ENCODE measurements around the gene PPFIA2.

PPFIA2 gene

DNA sequence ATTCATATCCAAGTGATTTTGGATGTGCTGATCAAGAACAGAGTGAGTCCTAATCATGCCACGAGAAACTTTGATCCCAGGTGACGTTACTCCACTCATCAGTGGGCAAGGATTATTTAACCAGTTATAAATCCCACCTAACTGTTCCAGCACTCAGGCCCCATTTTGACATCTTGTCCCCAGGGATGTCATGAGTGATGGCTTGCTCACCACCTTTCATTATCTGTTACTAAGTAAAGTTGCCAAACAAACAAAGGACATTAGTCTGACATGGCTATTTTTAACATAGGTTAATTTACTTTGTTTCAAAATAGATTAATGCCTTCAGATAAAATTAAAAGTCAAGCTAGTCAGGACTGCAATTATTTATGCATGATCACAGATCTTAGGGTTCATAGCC, 425.3 kb downstream of the PPFIA2 start:
- DNase-seq, result no peak

DNA sequence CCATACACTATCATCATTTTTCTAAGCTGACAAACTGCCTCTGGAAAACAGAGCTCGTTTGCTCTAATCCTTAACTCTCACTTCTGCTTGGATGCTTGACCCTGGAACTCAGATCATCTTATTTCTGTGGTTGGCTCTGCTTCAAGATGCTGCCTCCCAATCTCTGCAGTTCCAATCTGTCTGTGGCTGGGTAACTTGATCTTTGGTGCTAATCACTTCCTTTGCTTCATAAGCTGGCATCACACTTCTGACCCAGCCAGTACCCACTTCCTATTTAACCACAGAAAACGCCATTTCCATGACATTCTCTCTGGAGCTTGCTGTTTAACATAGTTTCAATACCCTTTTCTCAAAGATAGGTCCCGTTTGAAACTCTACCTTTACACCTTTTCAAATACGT, 427.1 kb downstream of the PPFIA2 start:
- no peak for DNase-seq

DNA sequence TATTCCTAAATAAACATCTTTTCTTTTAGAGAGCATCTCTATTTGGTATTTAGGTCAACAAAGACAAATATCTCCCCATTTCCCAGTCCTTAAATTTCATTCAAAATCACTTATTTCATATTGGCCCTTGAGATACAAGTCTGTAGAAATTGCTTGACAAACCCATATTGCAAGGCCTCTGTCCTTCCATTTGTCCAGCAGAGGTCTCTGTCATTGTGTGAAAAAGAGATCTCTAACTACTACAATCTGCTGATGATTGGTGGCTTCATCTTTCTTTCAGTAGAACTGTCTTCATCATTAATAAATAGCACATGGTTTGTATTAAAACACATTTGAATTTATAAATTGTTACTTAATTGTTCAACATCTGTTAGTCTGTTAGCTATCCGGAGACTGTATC, 428.7 kb downstream of the PPFIA2 start:
- DNase-seq, result no peak

DNA sequence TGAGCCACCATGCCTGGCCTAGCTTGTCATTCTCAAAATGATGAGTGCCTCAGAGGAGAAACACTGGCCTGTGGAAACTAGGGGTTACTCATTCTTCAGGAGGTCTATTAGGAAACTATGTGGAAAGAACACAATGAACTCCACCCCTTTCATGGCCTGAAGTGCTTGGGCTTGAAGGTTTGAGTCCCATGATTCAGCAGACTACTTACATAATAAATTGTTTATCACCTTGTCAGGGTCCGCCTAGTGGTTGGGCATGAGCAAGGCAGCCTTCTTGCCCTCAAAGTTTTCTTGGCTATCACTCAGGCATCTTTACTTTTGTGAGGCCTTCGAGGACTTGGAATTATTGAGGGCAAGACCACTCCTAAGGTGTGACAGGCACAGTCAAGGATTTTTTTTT, 430.1 kb downstream of the PPFIA2 start:
- no peak for DNase-seq

DNA sequence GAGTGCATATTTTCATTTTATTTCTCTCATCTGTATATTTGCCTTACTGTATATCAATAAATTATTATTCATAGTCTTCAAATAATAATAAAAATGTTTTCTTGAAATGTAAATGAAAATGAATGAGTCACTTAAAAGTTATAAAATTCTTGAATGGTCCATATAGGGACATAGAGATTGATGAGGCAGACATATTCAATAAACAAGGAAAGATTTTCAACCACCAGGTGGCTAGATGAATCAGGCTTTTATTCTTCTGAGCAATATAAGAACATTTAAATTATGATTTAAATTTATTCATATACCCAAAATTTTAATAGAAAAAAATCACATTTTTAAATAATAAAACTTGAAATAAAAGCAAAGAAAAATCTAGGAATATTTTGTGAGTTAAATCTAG, 431.7 kb downstream of the PPFIA2 start:
- DNase-seq, result no peak

DNA sequence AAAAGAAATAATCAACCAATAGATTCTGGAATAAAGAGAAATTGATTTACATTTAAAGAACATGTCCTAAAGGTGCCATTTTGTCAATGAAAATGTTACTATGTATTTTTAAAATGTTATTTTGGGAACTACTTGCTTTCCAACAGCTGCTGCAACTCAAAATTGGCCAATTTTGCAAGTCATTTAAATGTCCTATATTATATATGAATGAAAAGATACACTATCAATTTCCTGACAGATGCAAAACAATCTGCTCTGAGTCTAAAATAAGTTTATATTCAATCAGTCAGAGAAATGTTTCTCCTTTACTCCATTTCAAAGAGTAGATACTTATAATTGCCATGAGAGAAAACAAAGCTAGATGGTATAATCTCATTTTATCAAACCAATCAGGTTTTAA, 434.1 kb downstream of the PPFIA2 start:
- no peak for DNase-seq

DNA sequence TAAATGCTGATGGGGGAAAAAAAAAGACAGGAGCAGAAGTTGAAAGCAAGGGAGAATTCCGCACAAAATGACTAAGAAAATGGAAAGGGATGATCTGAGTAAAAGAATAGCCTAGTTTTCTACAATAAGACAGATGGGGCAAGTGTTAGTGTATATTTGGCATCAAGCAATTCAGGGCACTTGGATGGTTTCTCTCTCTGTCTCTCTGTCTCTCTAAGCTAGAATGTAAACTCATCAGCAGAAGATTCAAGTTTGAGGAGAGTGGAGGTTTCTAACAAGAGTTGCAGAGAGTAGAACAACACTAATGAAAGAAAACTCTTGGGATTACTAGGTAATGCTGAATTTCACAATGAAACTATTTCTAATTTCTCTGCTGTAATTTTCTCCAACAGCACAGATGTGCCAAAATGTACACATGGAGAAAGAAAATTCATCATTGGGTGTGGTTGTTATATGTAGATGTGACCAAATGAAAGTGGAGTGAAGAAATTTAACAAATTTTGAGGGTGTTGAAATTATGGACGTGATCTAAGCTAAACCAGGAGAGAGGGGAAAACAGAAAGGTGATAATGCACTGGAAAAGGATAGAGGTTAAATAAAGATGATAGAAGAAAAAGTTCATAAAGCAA, 444.1 kb downstream of the PPFIA2 start:
- no peak for DNase-seq

DNA sequence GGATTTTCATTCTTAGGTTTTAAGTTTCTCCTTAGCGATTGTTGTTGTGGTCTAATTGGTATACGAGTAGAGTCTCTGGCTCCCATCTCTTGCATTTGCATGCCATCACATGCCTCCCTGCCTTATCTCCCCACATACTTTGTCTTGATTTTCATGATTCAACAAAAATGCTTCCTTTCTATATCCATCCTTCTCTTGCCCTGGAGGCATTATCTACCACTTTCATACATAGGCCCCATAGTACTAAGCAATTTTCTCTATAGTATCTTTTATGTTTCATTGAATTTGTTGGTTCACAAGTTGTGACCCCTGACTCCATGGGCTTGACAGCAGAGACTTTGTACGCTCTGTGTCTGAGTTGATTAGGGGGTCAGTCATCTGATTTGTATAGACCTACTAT, 455.2 kb downstream of the PPFIA2 start:
- DNase-seq, result no peak

DNA sequence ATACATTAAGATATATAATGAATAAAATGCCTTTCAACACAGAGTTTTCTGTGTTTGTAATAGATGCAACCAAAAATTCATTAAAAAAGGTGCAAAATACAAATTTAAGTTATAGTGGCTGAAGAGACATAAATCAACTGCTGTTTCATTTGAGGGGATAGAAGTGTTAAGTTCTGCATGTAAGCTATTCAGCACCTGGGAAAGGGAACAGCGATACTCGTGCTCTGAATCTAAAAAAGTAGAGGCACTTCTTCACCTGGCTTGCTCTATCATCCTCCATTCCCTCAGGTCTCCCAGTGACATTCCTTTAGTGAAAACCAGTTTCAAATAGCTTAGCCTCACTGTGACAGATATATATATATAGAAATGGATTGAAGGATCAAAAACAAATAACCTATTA, 458.7 kb downstream of the PPFIA2 start:
- no peak for DNase-seq

DNA sequence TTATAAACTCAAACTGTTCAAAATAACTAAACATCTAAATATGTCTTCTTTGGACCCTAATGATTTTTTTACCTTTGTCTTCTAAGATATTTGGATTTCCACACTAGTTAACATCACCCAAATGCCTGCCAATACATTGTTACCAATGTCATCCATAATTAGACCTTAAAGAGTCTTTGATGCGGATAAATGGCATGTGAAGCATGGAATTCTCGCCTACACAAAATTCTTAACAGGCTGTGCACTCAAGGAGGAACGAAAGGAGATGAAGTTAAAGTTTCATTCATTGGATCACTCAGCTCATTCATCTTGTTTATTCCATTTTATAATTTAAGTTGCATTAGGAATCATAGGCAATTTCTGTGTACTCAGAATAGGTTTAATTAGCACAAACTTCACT, 461.5 kb downstream of the PPFIA2 start:
- DNase-seq, result no peak

DNA sequence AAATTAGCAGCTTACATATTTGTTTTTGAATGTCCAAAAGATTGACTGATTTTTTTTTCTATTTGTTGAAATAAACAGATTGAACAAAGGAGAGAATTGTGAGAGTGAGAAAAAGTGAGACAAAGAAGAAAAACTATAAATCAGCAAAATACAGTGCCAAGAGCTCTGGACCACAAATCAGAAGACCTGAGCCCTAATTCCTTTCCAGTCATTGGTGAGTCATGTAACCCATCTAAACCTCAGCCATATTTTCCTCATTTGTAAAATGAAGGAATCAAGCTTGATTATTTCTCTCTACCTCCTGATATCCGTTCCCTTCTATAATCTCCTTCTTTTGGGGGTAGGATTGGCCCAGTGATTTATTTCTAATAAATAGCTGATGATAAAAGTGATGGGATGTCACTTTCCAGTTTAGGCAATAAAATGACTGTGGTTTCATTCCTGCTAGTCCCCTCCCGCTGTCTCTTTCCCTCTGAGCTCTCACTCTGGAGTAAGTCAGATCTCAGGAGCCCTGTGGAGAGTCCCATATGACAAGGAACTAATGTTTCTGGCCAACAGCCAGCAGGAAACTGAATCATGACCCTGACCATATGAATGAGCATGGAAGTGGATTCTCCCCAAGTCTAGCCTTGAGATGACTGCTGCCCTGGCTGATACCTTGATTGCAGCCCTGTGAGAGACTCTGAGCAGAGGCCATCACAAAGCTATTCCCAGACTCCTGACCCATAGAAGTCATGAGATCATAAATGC, 462.4 kb downstream of the PPFIA2 start:
- DNase-seq, result no peak

DNA sequence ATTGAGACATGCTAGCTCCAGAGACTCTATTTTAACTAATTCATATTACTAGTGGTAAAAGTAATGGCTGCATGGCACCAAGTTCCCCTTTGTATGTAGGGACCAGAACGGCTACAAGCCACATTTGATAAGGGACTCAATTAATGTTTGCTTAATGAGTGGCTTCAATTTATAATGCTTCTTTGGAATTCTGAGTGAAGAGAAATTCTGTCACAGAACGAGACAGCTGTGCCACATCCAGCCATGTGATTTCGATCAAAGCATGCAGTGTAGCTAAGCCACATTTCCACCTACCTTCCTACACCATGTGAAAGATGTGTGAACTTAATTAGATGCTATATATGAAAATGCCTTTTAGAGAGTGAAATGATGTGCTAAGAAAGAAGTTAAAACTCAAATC, 463.9 kb downstream of the PPFIA2 start:
- no peak for DNase-seq

DNA sequence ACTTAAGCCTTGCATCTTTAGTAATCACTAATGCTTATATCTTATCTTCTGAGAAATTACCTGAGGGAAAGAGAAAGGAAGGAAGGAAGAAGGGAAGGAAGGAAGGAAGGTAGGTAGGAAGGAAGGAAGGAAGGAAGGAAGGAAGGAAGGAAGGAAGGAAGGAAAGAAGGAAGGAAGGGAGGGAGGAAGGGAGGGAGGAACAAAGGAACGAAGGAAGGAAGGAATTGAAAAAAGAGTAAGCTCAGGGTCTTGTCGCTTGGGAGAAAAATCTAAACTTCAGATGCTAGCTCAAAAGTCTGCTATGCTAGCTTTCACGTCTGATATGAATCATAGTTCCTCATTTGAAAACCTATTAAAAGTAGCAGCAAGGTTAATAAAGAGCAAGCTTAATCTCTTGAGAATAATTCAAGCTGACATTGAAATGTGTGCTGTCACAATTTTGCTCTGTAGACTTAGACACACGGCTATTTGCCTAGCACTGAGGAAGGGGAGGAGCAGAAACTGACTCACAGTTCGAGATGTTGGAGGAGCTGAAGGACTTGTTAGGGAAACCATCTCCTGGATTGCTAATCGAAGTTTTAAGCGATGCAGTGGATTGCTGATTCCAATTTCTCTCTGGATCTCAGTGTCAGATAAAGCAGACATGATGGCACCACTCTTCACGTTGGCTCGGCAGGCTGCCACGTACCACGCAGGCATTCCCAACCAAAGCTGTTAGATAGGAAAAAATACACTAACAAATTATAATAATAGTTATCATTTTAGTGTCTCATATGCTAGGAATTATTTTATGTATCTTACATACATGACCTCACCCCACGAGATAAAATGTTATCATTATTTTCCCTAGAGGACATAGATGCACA, 464.6 kb downstream of the PPFIA2 start:
- DNase-seq, result no peak

DNA sequence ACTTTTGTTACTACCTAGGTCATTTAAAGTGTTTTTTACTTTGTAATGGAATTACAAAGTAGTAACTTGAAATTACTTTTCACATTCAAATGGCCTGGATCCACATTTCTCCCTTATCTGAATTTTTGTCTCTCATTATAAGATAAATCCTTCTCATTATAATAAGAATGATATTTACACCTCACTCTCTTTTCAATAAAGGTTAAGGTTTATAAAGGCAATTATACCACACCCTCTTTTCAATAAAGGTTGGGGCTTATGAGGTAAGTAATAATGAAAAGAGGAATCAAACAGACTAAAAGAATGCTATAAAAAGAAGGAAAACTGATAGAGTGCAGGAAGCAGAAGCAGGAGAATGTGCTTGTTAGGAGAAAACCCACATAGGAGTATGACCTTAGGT, 470.5 kb downstream of the PPFIA2 start:
- no peak for DNase-seq

DNA sequence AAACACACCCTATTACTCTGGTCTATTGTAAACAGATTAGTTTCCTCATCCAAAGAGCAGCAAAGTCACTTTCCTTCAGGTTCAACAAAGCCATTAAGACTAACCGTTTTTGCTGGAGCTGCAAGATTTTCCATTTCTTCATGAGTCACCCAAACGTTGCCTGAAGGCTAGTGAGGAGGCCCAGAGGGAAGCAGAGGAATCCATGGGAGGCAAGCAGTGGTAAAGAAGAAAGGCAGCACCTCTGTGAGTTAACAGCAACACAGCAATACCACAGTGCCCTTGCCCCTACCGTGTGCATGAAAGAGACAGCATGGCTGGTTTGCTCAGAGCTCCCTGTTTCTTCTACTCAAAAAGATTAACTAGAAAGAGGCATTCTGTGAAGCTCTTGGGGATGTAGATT, 475.0 kb downstream of the PPFIA2 start:
- DNase-seq, result no peak

DNA sequence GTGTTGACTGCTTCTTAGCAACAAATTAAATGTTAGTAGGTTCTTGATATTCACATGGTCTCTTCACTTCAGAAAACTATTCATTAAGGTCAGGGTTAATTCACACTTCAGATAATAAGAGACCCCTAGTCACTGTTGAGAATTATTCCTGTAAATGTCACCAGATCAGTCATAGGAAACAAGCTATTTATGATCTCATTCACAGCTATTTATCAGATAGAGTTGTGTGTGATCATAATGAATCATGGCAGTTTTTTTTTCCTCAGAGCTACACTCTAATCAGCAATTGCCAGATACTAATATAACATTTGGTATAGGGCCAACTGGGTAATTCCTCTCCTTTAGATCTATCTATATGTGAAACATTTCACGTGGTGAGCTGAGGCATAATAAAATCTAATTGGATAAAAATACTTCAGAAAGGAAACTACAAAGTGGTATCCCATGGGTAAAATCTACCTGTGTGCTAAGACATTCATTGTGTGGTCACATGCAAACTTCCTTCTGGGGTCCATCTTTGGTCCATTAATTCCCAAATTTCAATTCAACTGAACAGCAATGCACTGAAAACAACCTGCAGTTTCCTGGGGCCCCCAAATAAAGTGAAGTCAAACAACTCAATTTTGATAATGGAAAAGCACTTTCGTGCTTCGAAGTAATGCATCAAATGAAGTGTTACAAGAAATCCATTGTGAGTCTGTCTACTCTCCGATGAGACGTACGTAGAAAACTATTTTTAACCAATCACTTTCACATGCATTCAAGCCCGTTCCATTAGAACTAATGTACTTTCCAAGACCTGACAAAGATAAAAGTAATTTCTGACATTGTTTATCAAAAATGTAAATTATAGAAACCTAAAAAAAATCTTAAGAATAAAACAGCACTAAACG, 484.3 kb downstream of the PPFIA2 start:
- DNase-seq, result no peak

DNA sequence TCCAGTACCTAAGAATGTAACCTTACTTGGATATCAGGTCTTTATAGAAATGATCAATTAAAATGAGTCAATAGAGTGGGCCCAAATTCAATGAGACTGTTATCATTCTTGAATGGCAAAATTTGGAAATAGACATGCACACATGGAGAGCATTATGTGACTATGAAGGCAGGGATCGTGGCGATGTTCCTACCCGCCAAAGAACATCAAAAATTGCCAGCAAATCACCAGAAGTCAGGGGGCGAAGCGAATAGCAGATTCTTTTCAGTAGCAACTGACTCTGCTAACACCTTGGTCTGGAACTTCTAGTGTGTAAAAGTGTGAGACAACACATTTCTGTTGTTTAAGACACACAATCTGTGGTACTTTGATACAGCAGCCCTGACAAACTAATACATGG, 488.8 kb downstream of the PPFIA2 start:
- DNase-seq, result no peak

DNA sequence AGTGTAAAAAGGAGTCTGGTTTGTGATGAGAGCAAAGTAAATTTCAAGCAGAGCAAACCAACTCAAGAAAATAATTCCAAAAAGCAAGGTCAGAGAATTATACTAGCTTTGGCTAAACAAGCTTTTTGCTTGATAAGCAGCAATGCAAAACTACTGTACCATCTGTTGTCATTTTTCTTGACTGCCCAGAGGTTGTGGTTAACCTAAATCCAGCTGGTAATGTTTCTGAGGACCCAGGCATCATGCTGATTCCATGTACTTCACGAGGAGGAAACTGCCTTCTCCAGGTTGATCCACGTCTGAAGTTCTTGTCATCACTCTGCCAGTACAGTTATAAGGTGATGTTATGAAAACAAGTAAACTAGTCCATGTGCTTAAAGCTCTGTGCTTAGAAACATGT, 496.1 kb downstream of the PPFIA2 start:
- no peak for DNase-seq

DNA sequence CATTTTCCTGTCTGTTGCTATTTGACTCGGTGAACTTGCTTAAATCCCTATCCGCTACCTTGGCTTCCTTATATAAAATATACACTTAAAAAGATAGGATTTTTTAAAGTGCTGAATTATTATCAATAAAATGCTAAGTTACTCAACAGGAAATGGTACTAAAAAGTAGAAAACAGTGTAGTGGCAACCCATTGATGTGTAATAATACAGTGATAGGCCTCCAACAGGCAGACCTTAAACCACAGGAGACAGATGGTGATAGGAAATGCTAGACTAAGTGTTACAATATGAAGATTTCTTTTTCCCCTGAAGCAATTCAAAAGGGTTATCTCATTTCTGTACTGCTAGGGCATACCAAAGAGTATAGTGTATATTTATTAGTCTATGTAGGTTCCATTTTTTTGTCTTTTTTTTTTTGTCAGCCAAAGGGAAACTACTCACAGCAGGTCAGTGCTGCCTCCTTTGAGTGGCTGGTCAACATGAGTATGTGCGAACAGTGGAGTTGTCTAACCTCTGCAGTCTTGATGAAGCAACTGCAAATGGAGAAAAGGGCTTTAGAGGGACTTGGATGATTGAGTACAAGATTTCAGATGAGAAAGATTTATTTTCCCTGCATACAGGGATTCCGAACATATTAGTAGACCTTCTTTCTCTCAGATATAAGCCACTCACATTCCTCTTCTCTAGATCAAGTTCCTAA, 497.5 kb downstream of the PPFIA2 start:
- no peak for DNase-seq

DNA sequence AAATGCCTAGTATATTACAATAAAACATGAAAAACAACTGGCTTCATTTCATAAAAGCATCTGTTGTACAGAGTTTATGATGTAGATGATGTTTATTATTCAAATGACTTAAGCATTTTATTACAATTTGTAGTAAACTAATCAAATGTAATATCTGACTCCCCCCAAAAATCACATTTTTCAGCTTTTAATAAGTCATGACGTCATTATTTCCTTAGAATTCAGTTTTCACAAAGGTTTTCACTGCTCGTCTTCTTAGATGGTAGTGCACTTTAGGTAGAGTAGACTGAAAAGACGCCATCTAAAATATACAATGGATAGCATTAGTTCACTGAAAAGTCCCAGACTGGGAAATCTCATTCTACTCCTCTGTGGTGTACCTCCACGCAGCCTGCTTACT, 499.8 kb downstream of the PPFIA2 start:
- DNase-seq, result no peak

DNA sequence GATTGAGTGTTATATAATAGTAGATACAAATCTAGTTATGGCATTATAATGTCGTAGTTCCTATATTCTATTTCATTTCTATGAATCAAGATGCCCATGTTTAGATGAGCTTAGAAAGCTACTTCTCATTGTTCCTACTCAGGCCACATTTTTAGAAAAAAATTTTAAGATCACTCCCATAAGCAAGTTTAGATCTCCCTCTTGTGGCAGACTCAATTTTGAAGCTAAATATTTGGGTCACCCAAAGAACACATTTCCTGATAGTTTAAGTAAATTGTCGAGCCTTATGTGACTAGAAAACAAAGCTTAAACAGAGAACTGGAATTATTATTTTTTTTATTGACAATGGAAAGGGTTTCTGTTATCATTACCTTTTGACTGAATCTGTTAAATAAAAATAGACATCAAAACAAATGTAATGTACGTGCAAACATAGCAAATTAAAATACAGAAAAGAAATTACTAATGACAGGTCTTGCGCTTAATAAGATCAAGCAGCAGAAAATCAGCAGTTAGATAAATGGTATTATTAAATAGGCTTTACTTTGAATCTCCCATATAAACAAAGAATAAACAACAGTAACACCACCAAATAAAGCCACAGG, 501.1 kb downstream of the PPFIA2 start:
- DNase-seq, result no peak

DNA sequence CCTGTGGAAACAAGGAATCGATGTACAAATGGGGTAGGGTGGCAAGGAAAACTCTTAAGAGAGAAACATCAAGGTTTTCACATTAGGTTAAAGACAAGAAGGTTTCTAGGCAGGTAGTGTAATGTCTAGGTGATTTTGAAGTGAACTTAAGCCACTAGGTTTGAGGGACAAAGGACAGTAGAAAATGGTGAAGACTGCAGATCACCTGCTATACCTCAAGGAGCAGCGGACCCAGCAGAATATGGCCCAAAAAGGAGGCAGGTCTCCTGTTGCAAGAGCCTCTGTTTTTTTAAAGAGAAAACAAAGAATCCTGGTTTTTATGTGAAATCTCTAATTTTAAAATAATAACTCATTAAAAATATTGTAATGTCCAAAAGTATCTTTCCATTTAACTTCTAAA, 503.2 kb downstream of the PPFIA2 start:
- DNase-seq, result no peak

Data from GDM1 (cell line).